ENCODE results near the gene CHI3L2.
A peak's percentile ranks its signal among the peaks of the same experiment; 100 is the strongest.
"Not testable (repeated sequence)": the region's sequence is repeated elsewhere in the genome, so short reads cannot be mapped to it uniquely, and the experiment has no call there.

The CHI3L2 gene

DNA sequence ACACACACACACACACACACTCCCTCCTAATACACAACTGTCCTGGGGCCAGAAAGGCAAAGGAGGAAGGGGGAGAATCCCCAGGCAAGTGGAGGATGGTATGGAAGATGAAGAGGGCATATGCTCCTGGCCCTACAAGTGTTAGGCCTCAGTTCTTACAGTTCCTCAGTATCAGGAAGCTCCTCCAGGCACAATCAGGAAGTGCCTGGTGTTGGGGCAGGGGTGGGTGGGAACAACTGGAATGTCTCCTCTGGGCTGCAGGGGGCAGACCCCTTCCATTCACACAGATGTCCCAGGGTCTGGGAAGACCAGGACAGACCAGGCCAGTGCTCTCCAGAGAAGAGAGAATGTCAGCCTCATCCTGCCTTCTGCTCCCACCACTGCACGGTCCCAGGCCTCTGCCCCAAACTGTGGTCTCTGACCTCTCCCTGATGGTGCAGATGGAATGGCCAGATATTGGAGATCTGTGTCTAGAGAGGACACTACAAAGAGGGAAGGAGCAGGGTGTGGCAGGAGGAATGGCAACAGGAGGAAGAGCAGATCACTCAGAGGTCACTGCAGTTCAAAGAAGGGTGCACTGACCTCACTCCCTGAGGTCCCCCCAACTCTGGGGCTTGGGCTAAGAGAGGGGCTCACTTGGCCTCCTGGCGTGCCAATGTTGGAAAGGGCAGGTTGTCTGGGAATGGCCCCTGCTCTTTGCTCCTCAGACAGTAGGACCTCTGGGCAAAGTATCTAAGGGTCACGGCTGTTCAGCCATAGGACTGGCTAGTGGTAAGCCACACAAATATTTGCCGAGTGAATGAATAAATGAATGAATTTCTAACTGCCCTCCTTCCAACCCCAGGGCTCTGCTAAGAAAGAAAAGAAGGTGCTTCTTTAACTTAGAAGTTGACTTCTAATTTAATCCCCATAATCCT lies 24.5 kb upstream of the CHI3L2 start:
- no peak for DNase-seq (ENCODE audit: low read depth)

GRCh38 chr1:111203681-111204200 lies 23.8 kb upstream of the CHI3L2 start:
- peak; percentile 52 for DNase-seq (ENCODE audit: low read depth)

GRCh38 chr1:111204201-111204982 lies 23.1 kb upstream of the CHI3L2 start:
- DNase-seq (ENCODE audit: low read depth): no peak

DNA sequence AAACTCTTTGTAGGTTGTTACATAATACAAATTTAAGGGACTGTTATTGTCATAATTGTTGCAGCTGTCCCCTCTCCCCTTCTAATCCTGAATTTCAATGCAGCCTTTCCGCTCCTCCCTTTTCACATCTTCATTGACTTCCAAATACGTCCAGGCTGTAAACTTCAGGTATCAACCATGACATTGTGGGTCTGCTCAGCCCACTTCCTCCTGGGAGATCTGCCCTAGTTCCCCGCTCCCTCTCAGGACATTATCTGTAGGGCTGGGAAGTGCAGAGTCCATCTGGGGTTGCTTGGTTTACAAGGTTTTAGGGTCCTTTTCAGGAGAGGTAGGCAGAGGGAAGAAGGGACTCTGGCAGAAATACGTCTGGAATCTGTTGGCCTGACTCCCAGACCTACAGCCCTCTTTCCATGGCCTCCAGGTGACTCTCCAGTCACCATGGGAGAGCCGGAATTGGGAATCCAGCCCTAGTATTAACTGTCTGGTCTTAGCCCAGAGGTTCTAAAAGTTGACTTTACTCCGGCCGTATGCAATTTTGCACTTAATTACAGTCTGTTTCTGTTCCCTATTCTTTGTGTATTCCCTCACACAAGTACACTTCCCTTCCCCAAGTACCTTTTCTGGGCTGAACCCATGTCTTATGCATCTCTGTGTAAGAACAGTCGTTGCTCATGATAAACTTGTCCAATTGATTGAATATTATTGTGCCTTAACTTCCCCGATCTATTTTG lies 22.4 kb upstream of the CHI3L2 start:
- no peak for DNase-seq (ENCODE audit: low read depth)

DNA sequence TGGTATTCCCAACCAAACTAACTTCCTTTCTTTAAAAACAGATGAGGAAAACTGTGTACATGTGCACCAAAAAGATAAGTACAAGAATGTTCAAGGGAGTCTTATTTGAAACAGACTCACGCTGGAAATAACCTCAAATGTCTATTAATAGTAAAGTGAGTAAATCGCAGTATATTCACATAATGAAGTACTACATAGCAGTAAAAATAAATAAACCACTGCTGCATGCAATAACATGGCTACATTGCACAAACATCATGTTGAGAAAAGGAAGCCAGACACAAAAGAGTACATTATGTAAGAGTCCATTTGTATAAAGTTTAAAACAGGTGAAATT lies 21.8 kb upstream of the CHI3L2 start:
- no peak for DNase-seq (ENCODE audit: low read depth)

- DNase-seq (ENCODE audit: low read depth): no peak
These were observed 18.6 kb upstream of the CHI3L2 start for GRCh38 chr1:111208921-111209320.

GRCh38 chr1:111209622-111210021 lies 17.9 kb upstream of the CHI3L2 start:
- DNase-seq (ENCODE audit: low read depth): no peak

- DNase-seq (ENCODE audit: low read depth): no peak
These were observed 15.6 kb upstream of the CHI3L2 start for GRCh38 chr1:111211921-111212320.

GRCh38 chr1:111212634-111213335 lies 14.7 kb upstream of the CHI3L2 start:
- DNase-seq (ENCODE audit: low read depth): no peak

- DNase-seq (ENCODE audit: low read depth): no peak
These were observed 14.1 kb upstream of the CHI3L2 start for GRCh38 chr1:111213412-111213811.

DNA sequence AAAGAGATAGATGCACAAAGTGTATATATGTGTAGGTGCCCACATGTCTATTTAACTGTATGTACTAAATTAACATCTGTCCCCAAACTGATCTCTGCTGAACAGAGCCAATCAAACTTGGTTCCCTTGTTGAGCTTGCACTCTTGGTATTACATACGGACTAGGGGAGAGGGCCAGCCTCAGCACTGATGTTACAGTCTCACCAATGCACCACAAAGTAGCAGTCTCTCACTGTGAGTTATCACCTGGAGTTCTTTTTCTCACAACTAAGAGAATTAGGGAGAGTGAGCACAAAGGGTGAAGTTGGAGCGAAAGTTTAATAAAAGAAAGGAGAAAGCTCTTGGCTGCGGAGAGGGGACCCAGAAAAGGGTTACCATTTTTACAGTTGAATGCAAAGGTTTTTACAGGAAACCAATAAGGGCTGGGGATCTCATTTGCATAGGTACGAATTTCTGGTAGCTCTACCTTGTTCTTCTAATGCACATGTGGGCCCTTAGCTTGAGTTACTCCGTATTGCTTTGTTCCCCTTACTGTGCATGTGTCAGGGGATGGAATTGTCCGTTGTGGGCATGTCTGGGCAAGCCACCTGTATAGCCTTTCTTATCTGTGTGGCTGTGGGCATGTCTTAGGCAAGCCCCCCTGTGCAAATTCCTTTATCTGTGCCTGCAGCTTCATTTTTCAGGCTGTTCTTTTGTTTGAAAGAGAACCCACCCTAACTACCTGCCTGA lies 13.3 kb upstream of the CHI3L2 start:
- DNase-seq (ENCODE audit: low read depth): no peak

DNA sequence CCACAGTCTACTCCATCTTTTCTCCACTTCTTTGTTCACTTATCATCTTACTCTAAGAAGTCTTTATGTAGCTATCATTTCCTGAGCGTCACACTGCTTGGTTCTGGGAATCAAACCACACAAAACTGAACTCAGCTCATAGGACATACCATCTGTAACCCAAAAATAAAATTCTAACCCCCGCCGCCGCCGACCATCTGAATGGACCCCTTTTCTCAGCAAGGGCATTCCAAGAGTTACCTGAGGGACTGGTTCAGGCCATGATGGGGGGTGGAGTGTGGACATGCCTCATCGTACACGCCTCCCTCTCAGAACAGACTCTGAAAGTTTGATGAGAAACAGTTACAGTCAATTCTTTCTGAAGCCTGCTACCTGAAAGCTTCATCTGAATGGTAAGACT lies 12.6 kb upstream of the CHI3L2 start:
- no peak for DNase-seq (ENCODE audit: low read depth)

DNA sequence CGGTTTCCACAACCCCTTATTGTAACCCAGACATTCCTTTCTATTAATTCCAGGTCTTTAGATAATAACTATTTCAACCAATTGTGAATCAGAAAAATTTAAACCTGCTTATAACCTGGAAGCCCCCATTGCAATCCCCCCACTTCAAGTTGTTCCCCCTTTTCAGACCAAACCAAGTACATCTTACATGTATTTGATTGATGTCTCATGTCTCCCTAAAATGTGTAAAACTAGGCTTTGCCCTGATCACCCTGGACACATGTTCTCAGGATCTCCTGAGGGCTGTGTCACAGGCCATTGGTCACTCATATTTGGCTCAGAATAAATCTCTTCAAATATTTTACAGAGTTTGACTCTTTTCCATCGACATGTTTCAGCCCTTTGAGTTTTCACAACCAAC lies 12.2 kb upstream of the CHI3L2 start:
- DNase-seq (ENCODE audit: low read depth): not testable (repeated sequence)

DNA sequence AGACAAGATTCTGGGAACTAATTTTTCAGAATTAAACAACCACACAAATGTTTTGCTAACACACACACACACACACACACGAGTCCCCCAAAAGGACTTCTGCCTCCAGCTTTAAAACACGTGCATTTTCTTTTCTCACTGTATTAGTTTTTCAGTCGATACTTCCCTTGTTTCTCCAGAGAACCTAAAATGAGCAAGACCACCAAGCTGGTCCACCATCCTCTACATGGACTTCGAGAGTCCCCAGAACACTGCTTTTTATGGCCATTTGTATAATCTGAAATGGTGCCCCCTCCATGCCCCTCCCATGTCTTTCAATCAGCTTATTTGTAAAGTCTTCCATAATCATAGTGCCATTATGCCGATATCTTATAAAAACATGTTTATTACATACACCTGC lies 10.8 kb upstream of the CHI3L2 start:
- DNase-seq (ENCODE audit: low read depth): no peak

GRCh38 chr1:111217183-111217910 lies 10.2 kb upstream of the CHI3L2 start:
- no peak for DNase-seq (ENCODE audit: low read depth)

DNA sequence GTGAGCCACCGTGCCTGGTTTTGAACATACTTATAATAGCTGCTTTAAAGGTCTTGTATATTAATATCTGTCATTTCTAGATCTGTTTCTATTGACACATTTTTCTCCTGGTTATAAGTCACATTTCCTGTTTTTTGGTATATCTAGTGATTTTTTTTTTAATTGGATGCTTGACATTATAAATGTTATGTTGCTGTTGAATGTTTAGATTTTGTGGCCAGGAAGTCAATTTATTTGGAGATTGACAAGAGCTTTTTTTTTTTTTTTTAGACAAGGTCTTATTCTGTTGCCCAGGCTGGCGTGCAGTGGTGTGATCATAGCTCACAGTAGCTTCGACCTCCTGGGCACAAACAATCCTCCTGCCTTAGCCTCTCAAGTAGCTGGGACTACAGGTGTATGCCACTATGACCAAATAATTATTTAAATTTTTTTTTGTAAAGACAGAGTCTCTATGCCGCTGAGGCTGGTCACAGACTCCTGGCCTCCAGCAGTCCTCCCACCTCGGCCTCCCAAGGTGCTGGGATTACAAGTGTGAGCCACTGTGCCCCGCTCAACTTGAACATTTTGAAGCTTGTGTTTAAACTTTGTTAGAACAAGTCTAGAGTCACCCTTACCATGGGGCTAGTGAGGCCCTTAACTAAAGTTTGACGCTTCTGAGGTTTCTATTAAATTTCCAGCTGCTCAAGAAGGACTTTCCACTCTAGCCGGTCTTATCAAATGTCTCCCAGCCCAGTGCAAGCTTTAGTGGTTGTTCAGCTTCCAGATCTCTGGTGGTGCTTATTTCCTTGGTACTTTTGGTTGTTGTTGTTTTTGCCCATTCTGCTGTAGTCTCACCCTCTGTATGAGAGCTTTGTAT lies 8.6 kb upstream of the CHI3L2 start:
- no peak for DNase-seq (ENCODE audit: low read depth)

DNA sequence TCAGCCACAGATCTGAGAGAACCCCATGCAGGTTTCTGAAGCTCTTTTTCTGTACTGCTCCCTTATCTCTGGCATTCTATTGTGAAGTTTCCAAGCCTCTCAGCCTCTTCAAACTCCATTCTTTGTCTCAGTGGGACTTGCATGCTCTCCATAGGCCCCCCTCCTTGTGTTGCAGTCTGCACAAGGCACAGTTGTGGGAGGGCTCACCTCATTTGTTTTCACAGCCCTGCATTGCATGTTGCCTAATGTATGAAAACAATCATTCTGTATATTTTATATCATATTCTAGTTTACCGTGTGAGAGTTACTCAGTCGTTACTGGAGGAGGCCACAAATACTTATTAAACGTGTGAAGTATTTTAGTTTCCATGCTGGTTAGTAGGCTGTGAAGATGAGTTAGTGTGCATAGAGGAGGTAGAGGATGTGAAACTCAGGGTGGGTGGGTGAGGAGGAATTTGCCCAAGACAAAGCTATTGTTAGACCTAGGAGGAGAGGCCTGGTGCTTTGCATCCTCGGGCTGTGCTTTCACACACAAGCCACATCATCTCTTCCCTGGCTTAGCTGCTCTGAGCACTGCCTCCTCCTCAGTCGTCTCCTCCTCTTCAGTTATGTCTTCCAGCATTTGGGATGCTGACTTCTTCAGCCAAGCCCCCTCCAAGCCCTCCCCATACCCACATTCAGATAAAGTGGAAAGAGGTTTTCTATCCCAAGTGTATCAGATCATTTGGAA lies 7.8 kb upstream of the CHI3L2 start:
- DNase-seq (ENCODE audit: low read depth): no peak

- DNase-seq (ENCODE audit: low read depth): no peak
These were observed 7.1 kb upstream of the CHI3L2 start for GRCh38 chr1:111220302-111220890.
